IMR-90 (cell line): Measurements from ENCODE around the gene NKRF. TPM values are rescaled to one million over a fixed set of nuclear protein-coding genes. Genes with fewer than 3 reads are reported as not detected.

Experiments
- ATAC-seq: fragments of 200-7000 bp; cut with Tn5 transposase; 2 replicates; pipeline ENCODE4 v1.9.1; 2020; ENCODE audit warnings: low read depth, mild to moderate bottlenecking, moderate library complexity
- BruUV-seq: library from RNA; stranded (reverse); fragments of 400-500 nt; replicated peaks from 2 replicates; lab custom pipeline; 2021; lab: Mats Ljungman, UMichigan
- CTCF ChIA-PET: fragments of 300-600 bp; formaldehyde crosslinking; extraction: SDS; loops from one replicate; lab custom pipeline; 2021; ENCODE audit warnings: antibody characterized with exemption; lab: Yijun Ruan, JAX
- POLR2A ChIA-PET: fragments of 300-600 bp; sonication (Branson Sonifier 250); formaldehyde crosslinking; loops from one replicate; lab custom pipeline; 2022; ENCODE audit warnings: antibody characterized with exemption; ENCODE audit not compliant: unreplicated experiment; lab: Charles Lee
- DNase-seq: peaks from one replicate; pipeline ENCODE4 v3.0.0; 2013
- H2AFZ ChIP-seq: replicated peaks from 2 replicates; pipeline ENCODE3; 2013; ENCODE audit warnings: low read length, mild to moderate bottlenecking; ENCODE audit not compliant: poor library complexity
- H2AK5ac ChIP-seq: 2 replicates; pipeline ENCODE4 v1.6.1; 2013; ENCODE audit warnings: low read depth, low read length, inconsistent platforms
- H2AK9ac ChIP-seq: replicated peaks from 2 replicates; pipeline ENCODE3; 2013; ENCODE audit warnings: mild to moderate bottlenecking, low read depth, low read length, moderate library complexity; ENCODE audit not compliant: poor library complexity
- H2BK120ac ChIP-seq: 2 replicates; pipeline ENCODE4 v1.6.1; 2013; ENCODE audit warnings: low read depth, low read length, inconsistent platforms
- H2BK15ac ChIP-seq: 3 replicates; pipeline ENCODE4 v1.6.1; 2013; ENCODE audit warnings: low read depth, low read length, inconsistent platforms
- H2BK20ac ChIP-seq: 2 replicates; pipeline ENCODE4 v1.6.1; 2013; ENCODE audit warnings: low read depth, mild to moderate bottlenecking, inconsistent platforms, low read length, moderate library complexity
- H2BK5ac ChIP-seq: 2 replicates; pipeline ENCODE4 v1.6.1; 2013; ENCODE audit warnings: mild to moderate bottlenecking, low read depth, low read length, inconsistent platforms; ENCODE audit not compliant: poor library complexity, severe bottlenecking
- H3K14ac ChIP-seq: replicated peaks from 2 replicates; pipeline ENCODE4 v1.6.1; 2013; ENCODE audit warnings: low read depth, low read length, inconsistent platforms
- H3K18ac ChIP-seq: 2 replicates; pipeline ENCODE4 v1.6.1; 2013; ENCODE audit warnings: low read depth, low read length, control low read depth
- H3K23ac ChIP-seq: 2 replicates; pipeline ENCODE4 v1.6.1; 2013; ENCODE audit warnings: low read depth, low read length, inconsistent platforms
- H3K27ac ChIP-seq: 2 replicates; pipeline ENCODE4 v1.5.1; 2013; ENCODE audit warnings: mild to moderate bottlenecking, control low read depth, low read length; ENCODE audit not compliant: insufficient read depth
- H3K27me3 ChIP-seq: 2 replicates; pipeline ENCODE4 v1.6.1; 2013; ENCODE audit warnings: low read length; ENCODE audit not compliant: control insufficient read depth, insufficient read depth
- H3K36me3 ChIP-seq: 2 replicates; pipeline ENCODE4 v1.6.1; 2013; ENCODE audit warnings: low read length, mixed read lengths; ENCODE audit not compliant: control insufficient read depth, insufficient read depth
- H3K4ac ChIP-seq: 2 replicates; pipeline ENCODE4 v1.6.1; 2013; ENCODE audit warnings: low read depth, low read length, inconsistent platforms
- H3K4me1 ChIP-seq: 2 replicates; pipeline ENCODE4 v1.6.1; 2013; ENCODE audit warnings: low read length, mixed read lengths; ENCODE audit not compliant: control insufficient read depth, insufficient read depth
- H3K4me2 ChIP-seq: 2 replicates; pipeline ENCODE4 v1.6.1; 2013; ENCODE audit warnings: low read depth, mild to moderate bottlenecking, control low read depth, low read length, moderate library complexity
- H3K4me3 ChIP-seq: 2 replicates; pipeline ENCODE4 v1.5.1; 2013; ENCODE audit warnings: low read depth, mild to moderate bottlenecking, control low read depth, low read length, moderate library complexity; ENCODE audit not compliant: insufficient read depth
- H3K56ac ChIP-seq: 2 replicates; pipeline ENCODE4 v1.6.1; 2013; ENCODE audit warnings: low read length, inconsistent platforms; ENCODE audit not compliant: insufficient read depth; ENCODE audit errors: extremely low read depth
- H3K79me1 ChIP-seq, 2 experiments: 2 replicates each; pipeline ENCODE4 v1.6.1; 2013; ENCODE audit warnings: low read length in 2 of 2, inconsistent platforms in 1 of 2, low read depth in 1 of 2
- H3K9ac ChIP-seq: 2 replicates; pipeline ENCODE4 v1.6.1; 2013; ENCODE audit warnings: low read depth, low read length, control low read depth
- H3K9me1 ChIP-seq: 2 replicates; pipeline ENCODE4 v1.6.1; 2013; ENCODE audit warnings: low read length, inconsistent platforms; ENCODE audit not compliant: insufficient read depth
- H3K9me3 ChIP-seq: 2 replicates; pipeline ENCODE4 v1.6.1; 2013; ENCODE audit warnings: low read length; ENCODE audit not compliant: control insufficient read depth, insufficient read depth
- H4K20me1 ChIP-seq: 2 replicates; pipeline ENCODE4 v1.6.1; 2013; ENCODE audit warnings: low read length, inconsistent platforms; ENCODE audit not compliant: insufficient read depth
- H4K5ac ChIP-seq: 2 replicates; pipeline ENCODE4 v1.6.1; 2013; ENCODE audit warnings: mild to moderate bottlenecking, low read depth, low read length, control low read depth
- H4K8ac ChIP-seq, 2 experiments: 2 replicates each; pipeline ENCODE4 v1.6.1; 2013; ENCODE audit warnings: low read depth in 2 of 2, low read length in 2 of 2, control low read depth in 1 of 2, inconsistent platforms in 1 of 2
- H4K91ac ChIP-seq: 2 replicates; pipeline ENCODE4 v1.6.1; 2013; ENCODE audit warnings: low read depth, low read length, inconsistent platforms; ENCODE audit not compliant: insufficient read depth
- BHLHE40 ChIP-seq: fragments of 150-350 bp; IDR thresholded peaks from 2 replicates; pipeline ENCODE4 v1.6.1; 2016; ENCODE audit warnings: mild to moderate bottlenecking, low read depth, low read length
- CEBPB ChIP-seq: IDR thresholded peaks from 2 replicates; pipeline ENCODE4 v1.6.1; 2012; ENCODE audit warnings: low read depth, low read length, improper control_type of control experiment
- FOS ChIP-seq: fragments of 150-350 bp; IDR thresholded peaks from 2 replicates; pipeline ENCODE4 v1.6.1; 2016; ENCODE audit warnings: low read depth, low read length
- WGBS, 2 experiments: methylation state at CpG; one replicate each; pipeline versions ENCODE4 v1.1.5 to v1.1.7; 2013; ENCODE audit warnings: missing lambda C conversion rate in 2 of 2; ENCODE audit not compliant: insufficient read length in 1 of 2; ENCODE audit errors: extremely low coverage in 2 of 2; 5-methylcytosine and 5-hydroxymethylcytosine counted together
- dilution Hi-C: fragments of 300-500 bp; cut with HindIII; formaldehyde crosslinking; loops from one replicate; pipeline ENCODE4 v1.14.3; 2018; ENCODE audit warnings: low sequenced_read_pairs; ENCODE audit not compliant: unreplicated experiment
- in situ Hi-C: fragments of 300-500 bp; cut with MboI; formaldehyde crosslinking; loops from 3 replicates; pipeline ENCODE4 v1.14.3; 2019; ENCODE audit warnings: low sequenced_read_pairs, inconsistent platforms, mixed read lengths
- intact Hi-C: fragments of 100-400 bp; cut with micrococcal nuclease; formaldehyde crosslinking; loops from 2 replicates; pipeline ENCODE4 v1.10.0; 2022
- polyA plus RNA-seq, 3 experiments: library from polyadenylated mRNA; depleted of rRNA; stranded (reverse); fragments of >200 nt; gene quantifications; 2 replicates each; pipeline ENCODE4 v1.2.3, GENCODE V29; 2012; ENCODE audit warnings: low replicate concordance in 1 of 3
- total RNA-seq: library from RNA; depleted of rRNA; stranded (reverse); fragments of >200 nt; gene quantifications from 2 replicates; pipeline ENCODE4 v1.2.3, GENCODE V29; 2012
- TF ChIP-seq, protein P1 (sequence below): conservative IDR thresholded peaks from 2 replicates; pipeline ENCODE4 v1.5.1; 2012; ENCODE audit warnings: mild to moderate bottlenecking, low read depth, low read length, improper control_type of control experiment

Gene NKRF
- total and polyA plus RNA-seq, 2 of the 4 experiments (the other 2 are of a cell fraction) = 2.2 to 4.1 TPM

DNA sequence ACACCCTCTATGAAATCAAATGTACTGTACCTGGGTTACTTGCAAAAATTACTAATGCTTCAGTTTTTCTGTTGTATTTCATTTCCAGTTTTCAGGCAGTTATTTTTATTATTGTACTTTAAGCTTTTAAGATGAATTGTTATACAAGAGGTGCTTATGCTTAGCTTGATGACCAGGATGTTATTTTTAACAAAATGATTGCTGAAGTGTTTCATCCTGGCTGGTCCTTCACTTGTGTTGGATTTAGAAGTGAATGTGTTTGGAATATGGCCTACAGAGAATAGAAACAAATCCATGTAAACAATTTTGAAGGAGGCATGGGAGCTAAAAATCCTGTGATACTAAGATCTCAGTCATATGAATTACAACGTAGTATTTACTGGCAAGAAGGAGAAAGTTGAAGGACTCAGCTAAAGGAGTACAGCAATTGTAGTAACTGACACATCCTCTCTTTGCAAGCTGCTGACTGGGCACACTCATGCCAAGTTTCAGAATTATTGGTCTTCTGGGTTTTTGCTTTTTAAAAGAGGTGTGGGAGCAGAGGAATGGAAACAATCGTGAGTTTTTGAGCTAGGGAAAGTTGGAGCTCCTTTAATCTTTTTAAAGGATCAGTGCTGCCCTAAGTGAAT is 22.7 kb downstream of the NKRF start:
- H4K8ac ChIP-seq = no peak overlapping the region
- ChIA-PET POLR2A (interaction anchor here (0.6 kb wide), 1 partner anchor 10 kb away, joined by 3 read pairs; no protein-coding TSS in a partner anchor), CTCF (interaction anchor here (1.2 kb wide), 1 partner anchor 71 kb away, joined by 4 read pairs; no protein-coding TSS in a partner anchor)
- intact Hi-C loops (no loop called here), in situ Hi-C loops (no loop called here), dilution Hi-C loops (no loop called here)
- H3K56ac ChIP-seq = no peak overlapping the region
- 0 out of 2 replicates have a peak, but pooled peaks cover 4% of the 10 kb centered on the region for H3K36me3 ChIP-seq
- H2AFZ ChIP-seq = no peak overlapping the region
- no peak overlapping the region for H3K9ac ChIP-seq
- H2BK15ac ChIP-seq = no peak overlapping the region
- H3K23ac ChIP-seq = no peak overlapping the region
- no peak for ATAC-seq
- no peak overlapping the region for H4K5ac ChIP-seq
- H3K9me3 ChIP-seq = no peaks in the 10 kb centered on the region
- no peaks in the 10 kb centered on the region for H3K27me3 ChIP-seq
- no peak overlapping the region for H2BK5ac ChIP-seq
- no peak overlapping the region for H3K4me3 ChIP-seq
- TF ChIP-seq, protein P1, sequence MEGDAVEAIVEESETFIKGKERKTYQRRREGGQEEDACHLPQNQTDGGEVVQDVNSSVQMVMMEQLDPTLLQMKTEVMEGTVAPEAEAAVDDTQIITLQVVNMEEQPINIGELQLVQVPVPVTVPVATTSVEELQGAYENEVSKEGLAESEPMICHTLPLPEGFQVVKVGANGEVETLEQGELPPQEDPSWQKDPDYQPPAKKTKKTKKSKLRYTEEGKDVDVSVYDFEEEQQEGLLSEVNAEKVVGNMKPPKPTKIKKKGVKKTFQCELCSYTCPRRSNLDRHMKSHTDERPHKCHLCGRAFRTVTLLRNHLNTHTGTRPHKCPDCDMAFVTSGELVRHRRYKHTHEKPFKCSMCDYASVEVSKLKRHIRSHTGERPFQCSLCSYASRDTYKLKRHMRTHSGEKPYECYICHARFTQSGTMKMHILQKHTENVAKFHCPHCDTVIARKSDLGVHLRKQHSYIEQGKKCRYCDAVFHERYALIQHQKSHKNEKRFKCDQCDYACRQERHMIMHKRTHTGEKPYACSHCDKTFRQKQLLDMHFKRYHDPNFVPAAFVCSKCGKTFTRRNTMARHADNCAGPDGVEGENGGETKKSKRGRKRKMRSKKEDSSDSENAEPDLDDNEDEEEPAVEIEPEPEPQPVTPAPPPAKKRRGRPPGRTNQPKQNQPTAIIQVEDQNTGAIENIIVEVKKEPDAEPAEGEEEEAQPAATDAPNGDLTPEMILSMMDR = no peak
- TF ChIP-seq BHLHE40 (no peak), FOS (no peak), CEBPB (no peak)
- no peaks in the 10 kb centered on the region for H3K4me1 ChIP-seq
- no peak overlapping the region for H3K14ac ChIP-seq
- DNase-seq = no peak
- H2AK5ac ChIP-seq = no peak overlapping the region
- no peaks in the 10 kb centered on the region for H4K20me1 ChIP-seq
- no peak overlapping the region for H4K91ac ChIP-seq
- H3K4me2 ChIP-seq = no peak overlapping the region
- TSS peak; percentile 86 for BruUV-seq
- no peak overlapping the region for H2AK9ac ChIP-seq
- no peak overlapping the region for H2BK20ac ChIP-seq
- no peak overlapping the region for H3K27ac ChIP-seq
- H3K79me1 ChIP-seq = no peaks in the 10 kb centered on the region; a peak in 1 of 4 replicates
- no CpG with 5 or more reads among the region's 2 CpGs for WGBS, 2 experiments
- no peak overlapping the region for H3K4ac ChIP-seq
- H2BK120ac ChIP-seq = no peak overlapping the region
- no peaks in the 10 kb centered on the region for H3K9me1 ChIP-seq
- H3K18ac ChIP-seq = no peak overlapping the region
